ENCODE measurements around the gene LRPAP1. TPM values are rescaled to one million over a fixed set of nuclear protein-coding genes. Genes with fewer than 3 reads are reported as not detected.

The LRPAP1 gene
- total RNA-seq, 6 experiments from 2014 or later: 130 to 175 (median 161) TPM

DNA sequence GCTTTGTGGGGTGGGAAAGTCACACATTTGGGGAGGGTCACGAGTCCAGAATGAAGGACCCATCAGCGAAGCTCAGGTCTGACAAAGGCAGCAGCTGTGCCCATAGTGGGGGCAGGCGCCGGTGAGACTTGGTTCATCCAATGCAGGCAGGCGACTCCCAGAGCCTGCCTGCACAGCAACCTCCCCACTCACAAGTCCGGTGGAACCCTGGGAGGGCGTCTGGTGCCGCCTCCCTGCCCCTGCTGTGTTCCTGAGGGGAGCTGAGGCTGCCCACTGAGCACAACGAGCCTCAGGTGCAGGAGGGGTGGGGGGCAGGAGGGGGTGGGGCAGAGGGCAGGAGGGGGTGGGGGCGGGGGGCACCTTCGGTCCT is 13.7 kb downstream of the LRPAP1 start:
- Mint-ChIP-seq H3K4me3 (no peak overlapping the region), H3K36me3 (ENCODE audit: low read depth) (peaks cover 8% of the 10 kb centered on the region; the same call in 1 of the 2 replicates)

DNA sequence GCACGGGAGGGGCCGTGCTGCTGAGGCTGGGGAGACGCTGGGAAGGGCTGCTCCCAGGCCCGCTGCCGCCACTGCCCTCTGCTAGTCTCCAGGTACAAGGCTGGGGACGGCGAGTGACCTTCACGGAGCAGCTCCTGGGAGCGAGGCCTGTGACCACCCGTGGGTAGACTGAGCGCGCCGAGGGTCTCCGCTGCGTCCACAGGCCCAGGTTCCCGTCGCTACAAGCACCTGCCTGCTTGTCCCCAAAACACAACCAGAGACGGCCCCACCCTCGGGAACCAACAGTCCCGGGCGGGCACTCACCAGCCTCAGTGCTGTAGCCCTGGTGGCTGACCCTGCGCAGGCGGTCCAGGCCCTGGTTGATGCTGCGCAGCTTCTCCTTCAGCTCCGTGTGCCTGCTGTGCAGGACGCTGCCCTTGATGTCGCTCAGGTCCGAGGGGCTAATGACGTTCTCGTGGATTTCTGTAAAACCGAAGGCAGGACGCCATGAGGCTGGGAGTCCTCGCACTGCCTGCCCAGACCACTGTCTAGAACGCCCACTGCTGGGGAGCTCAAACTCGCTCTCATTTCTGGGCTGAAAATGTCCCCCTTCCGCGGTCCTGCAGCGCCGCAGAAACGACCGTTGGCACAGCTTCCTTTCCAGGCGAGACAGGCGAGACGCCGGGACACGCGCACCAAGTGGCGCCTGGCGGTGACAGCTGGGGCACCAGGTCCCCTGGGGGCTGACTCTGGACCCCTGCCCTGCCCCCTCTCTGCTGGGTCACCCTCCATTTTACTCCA is 14.3 kb downstream of the LRPAP1 start:
- H3K4me3 Mint-ChIP-seq: no peak overlapping the region
- no peaks in the 10 kb centered on the region for H3K9me3 Mint-ChIP-seq
- peaks cover 12% of the 10 kb centered on the region for H3K36me3 Mint-ChIP-seq (ENCODE audit: low read depth)

More for the DNA sequence above, 13.7 kb downstream of the LRPAP1 start:
- no peak for DNase-seq
- no peaks in the 10 kb centered on the region for H3K9me3 Mint-ChIP-seq
- TF ChIP-seq, protein P1, sequence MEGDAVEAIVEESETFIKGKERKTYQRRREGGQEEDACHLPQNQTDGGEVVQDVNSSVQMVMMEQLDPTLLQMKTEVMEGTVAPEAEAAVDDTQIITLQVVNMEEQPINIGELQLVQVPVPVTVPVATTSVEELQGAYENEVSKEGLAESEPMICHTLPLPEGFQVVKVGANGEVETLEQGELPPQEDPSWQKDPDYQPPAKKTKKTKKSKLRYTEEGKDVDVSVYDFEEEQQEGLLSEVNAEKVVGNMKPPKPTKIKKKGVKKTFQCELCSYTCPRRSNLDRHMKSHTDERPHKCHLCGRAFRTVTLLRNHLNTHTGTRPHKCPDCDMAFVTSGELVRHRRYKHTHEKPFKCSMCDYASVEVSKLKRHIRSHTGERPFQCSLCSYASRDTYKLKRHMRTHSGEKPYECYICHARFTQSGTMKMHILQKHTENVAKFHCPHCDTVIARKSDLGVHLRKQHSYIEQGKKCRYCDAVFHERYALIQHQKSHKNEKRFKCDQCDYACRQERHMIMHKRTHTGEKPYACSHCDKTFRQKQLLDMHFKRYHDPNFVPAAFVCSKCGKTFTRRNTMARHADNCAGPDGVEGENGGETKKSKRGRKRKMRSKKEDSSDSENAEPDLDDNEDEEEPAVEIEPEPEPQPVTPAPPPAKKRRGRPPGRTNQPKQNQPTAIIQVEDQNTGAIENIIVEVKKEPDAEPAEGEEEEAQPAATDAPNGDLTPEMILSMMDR (IDR thresholded peaks at IDR 0.05): no peak
- H3K4me1 Mint-ChIP-seq (ENCODE audit: low read depth): no peaks in the 10 kb centered on the region
- H3K27ac Mint-ChIP-seq: no peak overlapping the region
- H3K27me3 Mint-ChIP-seq (ENCODE audit: insufficient read depth): no peaks in the 10 kb centered on the region

DNA sequence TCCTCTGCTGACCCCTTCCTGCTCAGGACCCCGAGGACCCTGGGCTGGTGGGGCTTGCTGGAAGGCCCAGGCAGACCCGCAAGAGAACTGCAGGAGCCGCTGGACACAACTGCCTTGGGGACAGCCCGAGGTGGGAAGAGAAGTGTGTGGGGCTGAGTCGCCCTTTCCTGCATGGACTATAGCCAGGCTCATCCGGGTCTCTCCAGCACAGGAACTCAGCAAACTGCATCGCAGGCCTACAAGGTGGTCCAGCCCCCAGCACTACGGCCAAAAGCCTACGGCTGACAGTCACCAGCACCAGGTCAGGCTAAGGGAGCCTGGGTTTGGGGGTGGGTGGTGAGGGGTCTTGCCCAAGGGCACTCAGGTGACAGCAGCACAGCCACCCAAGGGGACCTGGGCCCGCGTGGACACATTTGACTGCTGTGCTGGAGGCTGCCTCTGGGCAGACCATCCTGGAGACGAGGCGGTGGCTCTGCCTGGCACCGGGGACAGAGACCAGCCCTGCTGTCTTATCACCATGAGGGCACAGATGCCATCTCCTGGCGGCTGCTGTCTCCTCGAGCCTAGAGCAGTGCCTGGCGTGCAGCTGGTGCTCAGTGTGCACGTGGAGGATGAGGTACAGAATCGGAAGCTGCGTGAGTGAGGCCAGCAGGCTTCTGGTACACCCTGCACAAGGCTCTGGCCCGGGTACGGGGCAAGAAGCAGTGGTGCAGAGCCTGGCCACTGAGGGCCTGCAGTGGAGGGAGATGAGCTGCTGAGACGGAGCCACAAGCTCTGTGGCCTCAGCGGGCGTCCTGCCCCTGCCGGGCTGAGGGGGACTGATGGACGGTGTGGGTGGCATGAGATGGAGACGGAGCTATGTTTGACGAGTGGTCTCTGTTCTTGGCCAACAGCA is 15.1 kb downstream of the LRPAP1 start:
- TF ChIP-seq, protein P1 (IDR thresholded peaks at IDR 0.05): no peak
- no peak overlapping the region for H3K27ac Mint-ChIP-seq
- no peak for DNase-seq
- peaks cover 19% of the 10 kb centered on the region for H3K36me3 Mint-ChIP-seq (ENCODE audit: low read depth)
- 0 out of 2 replicates have a peak, but pooled peaks cover 3% of the 10 kb centered on the region for H3K27me3 Mint-ChIP-seq (ENCODE audit: insufficient read depth)
- no peaks in the 10 kb centered on the region for H3K4me1 Mint-ChIP-seq (ENCODE audit: low read depth)
- no peaks in the 10 kb centered on the region for H3K9me3 Mint-ChIP-seq
- no peak overlapping the region for H3K4me3 Mint-ChIP-seq

More for the DNA sequence above, 14.3 kb downstream of the LRPAP1 start:
- Mint-ChIP-seq H3K27me3 (ENCODE audit: insufficient read depth) (no peaks in the 10 kb centered on the region), H3K27ac (no peak overlapping the region), H3K4me1 (ENCODE audit: low read depth) (no peaks in the 10 kb centered on the region)
- TF ChIP-seq, protein P1 (IDR thresholded peaks at IDR 0.05): no peak
- DNase-seq: no peak

DNA sequence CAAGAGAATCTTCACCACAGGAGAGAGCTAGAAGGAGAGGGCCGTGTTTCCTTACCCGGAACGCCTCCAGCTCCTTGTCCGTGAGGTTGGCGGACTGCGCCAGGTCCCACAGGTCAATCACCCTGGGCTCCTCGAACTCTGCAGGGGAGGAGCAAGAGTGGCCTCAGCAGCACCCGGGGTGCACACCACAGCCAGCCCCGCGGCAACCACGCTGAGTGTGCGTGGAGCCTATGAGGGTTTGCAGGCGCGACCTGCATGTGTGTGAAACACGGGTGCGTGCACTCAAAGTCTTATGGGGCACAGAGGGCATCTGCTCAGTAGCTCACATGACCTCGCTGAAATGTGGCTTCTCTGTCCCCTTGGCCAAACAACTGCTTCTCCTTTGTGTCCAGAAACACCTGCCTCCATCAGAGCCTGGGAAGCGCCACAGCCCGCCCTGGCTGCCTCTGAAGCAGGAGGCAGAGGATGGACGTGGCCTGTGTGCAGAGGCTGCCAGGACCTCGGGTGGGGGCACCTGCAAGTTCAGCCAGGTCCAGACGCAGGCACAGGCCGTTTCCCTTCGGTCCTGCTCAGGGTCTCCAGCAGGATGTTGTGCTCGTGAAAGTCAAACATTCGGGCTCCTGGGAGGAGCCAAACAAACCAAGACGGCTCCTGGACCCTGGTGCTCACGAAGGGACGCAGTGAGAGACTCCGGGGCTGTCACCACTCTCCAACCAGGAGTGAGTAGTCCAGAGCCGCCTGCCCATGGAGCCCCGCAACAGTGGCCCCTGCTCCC is 16.0 kb downstream of the LRPAP1 start:
- Mint-ChIP-seq H3K27me3 (ENCODE audit: insufficient read depth) (0 out of 2 replicates have a peak, but pooled peaks cover 3% of the 10 kb centered on the region), H3K27ac (no peak overlapping the region), H3K4me1 (ENCODE audit: low read depth) (no peaks in the 10 kb centered on the region), H3K36me3 (ENCODE audit: low read depth) (peaks cover 24% of the 10 kb centered on the region), H3K9me3 (no peaks in the 10 kb centered on the region), H3K4me3 (no peak overlapping the region)
- TF ChIP-seq, protein P1 (IDR thresholded peaks at IDR 0.05): no peak
- no peak for DNase-seq

DNA sequence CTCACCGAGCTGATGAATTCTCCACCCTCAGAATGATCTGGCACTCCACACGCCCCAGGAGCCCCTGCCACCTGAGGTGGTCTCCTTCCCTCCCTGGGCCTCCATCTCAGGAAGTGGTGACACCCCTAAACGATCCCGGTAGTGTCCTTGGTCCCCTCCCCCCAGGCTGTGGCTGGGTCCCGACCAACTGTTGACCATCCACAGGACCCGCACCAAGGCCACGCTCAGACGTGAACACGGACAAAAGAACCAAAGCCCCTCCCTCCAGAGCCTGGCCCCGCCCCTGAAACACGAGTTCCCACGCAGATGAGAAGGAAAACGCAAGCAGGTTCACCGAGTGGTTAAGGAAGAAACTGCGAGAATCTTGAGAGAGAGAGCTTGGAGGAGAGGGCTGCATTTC is 16.6 kb downstream of the LRPAP1 start:
- Mint-ChIP-seq H3K9me3 (no peaks in the 10 kb centered on the region), H3K27me3 (ENCODE audit: insufficient read depth) (0 out of 2 replicates have a peak, but pooled peaks cover 3% of the 10 kb centered on the region), H3K4me1 (ENCODE audit: low read depth) (no peaks in the 10 kb centered on the region), H3K36me3 (ENCODE audit: low read depth) (peaks cover 29% of the 10 kb centered on the region), H3K4me3 (no peak overlapping the region), H3K27ac (no peak overlapping the region)
- TF ChIP-seq, protein P1 (IDR thresholded peaks at IDR 0.05): no peak
- no peak for DNase-seq

Data from HFFc6 (cell line).